RWPE2 (cell line): ENCODE measurements around the gene VGLL1.

Experiments
- ATAC-seq: fragments of 200-7000 bp; cut with Tn5 transposase; 3 replicates; pipeline ENCODE4 v1.9.1; 2021; ENCODE audit warnings: low read depth
- DNase-seq: peaks from one replicate; pipeline ENCODE4 v3.0.0-alpha.2; 2020; ENCODE audit warnings: low spot score
- H3K27ac ChIP-seq: fragments of 450-650 bp; 2 replicates; pipeline ENCODE4 v1.5.1; 2017; ENCODE audit warnings: mild to moderate bottlenecking; ENCODE audit not compliant: poor library complexity, severe bottlenecking
- H3K27me3 ChIP-seq: fragments of 250-450 bp; sonication (Bioruptor Pico); 2 replicates; pipeline ENCODE4 v1.5.1; 2021; ENCODE audit warnings: mild to moderate bottlenecking, moderate library complexity; ENCODE audit not compliant: insufficient read depth, poor library complexity, severe bottlenecking
- H3K36me3 ChIP-seq: fragments of 250-450 bp; sonication (Bioruptor Pico); 2 replicates; pipeline ENCODE4 v1.5.1; 2020; ENCODE audit warnings: low read depth, mild to moderate bottlenecking, moderate library complexity
- H3K4me1 ChIP-seq: fragments of 250-450 bp; sonication (Bioruptor Pico); 2 replicates; pipeline ENCODE4 v1.5.1; 2021; ENCODE audit warnings: mild to moderate bottlenecking, moderate library complexity; ENCODE audit not compliant: insufficient read depth, poor library complexity, severe bottlenecking
- H3K4me3 ChIP-seq: fragments of 250-450 bp; sonication (Bioruptor Pico); 2 replicates; pipeline ENCODE4 v1.5.1; 2021; ENCODE audit warnings: mild to moderate bottlenecking, moderate library complexity; ENCODE audit not compliant: severe bottlenecking
- H3K9me3 ChIP-seq: fragments of 250-450 bp; sonication (Bioruptor Pico); 2 replicates; pipeline ENCODE4 v1.5.1; 2021; ENCODE audit warnings: mild to moderate bottlenecking, moderate library complexity; ENCODE audit not compliant: severe bottlenecking
- CTCF ChIP-seq: fragments of 450-650 bp; IDR thresholded peaks from one replicate; pipeline ENCODE4 v1.5.1; 2017; ENCODE audit warnings: mild to moderate bottlenecking, moderate library complexity; ENCODE audit not compliant: poor library complexity, severe bottlenecking

The VGLL1 gene

GRCh38 chrX:136523770-136524169, 8.2 kb upstream of the VGLL1 start:
- ATAC-seq = no peak
- H3K4me1 ChIP-seq = no peaks in the 10 kb centered on the region
- no peak for DNase-seq
- H3K9me3 ChIP-seq = no peaks in the 10 kb centered on the region
- no peaks in the 10 kb centered on the region for H3K27me3 ChIP-seq
- TF ChIP-seq CTCF = no peak
- no peak overlapping the region for H3K4me3 ChIP-seq
- H3K36me3 ChIP-seq = no peaks in the 10 kb centered on the region
- no peak overlapping the region for H3K27ac ChIP-seq

- DNase-seq = no peak
- no peaks in the 10 kb centered on the region for H3K4me1 ChIP-seq
- no peaks in the 10 kb centered on the region for H3K36me3 ChIP-seq
- H3K27ac ChIP-seq = no peak overlapping the region
- no peaks in the 10 kb centered on the region for H3K9me3 ChIP-seq
- ATAC-seq = peak; percentile 94
- no peak for TF ChIP-seq CTCF
- H3K27me3 ChIP-seq = no peaks in the 10 kb centered on the region
- H3K4me3 ChIP-seq = no peak overlapping the region
These were observed 6.0 kb upstream of the VGLL1 start for GRCh38 chrX:136525738-136526606.

GRCh38 chrX:136528645-136529315, 3.2 kb upstream of the VGLL1 start:
- Histone ChIP-seq H3K36me3 (no peaks in the 10 kb centered on the region), H3K27me3 (no peaks in the 10 kb centered on the region), H3K4me3 (no peak overlapping the region), H3K4me1 (no peaks in the 10 kb centered on the region), H3K9me3 (no peaks in the 10 kb centered on the region), H3K27ac (no peak overlapping the region)
- TF ChIP-seq CTCF = no peak
- DNase-seq (no peak), ATAC-seq (no peak)

GRCh38 chrX:136529795-136530194, 2.2 kb upstream of the VGLL1 start:
- H3K27me3 ChIP-seq = no peaks in the 10 kb centered on the region
- no peaks in the 10 kb centered on the region for H3K9me3 ChIP-seq
- DNase-seq = no peak
- H3K36me3 ChIP-seq = no peaks in the 10 kb centered on the region
- no peaks in the 10 kb centered on the region for H3K4me1 ChIP-seq
- H3K27ac ChIP-seq = no peak overlapping the region
- no peak overlapping the region for H3K4me3 ChIP-seq
- no peak for TF ChIP-seq CTCF
- no peak for ATAC-seq

GRCh38 chrX:136534131-136534530, 2.1 kb downstream of the VGLL1 start:
- ATAC-seq (no peak), DNase-seq (no peak)
- Histone ChIP-seq H3K4me3 (no peak overlapping the region), H3K36me3 (no peaks in the 10 kb centered on the region), H3K9me3 (no peaks in the 10 kb centered on the region), H3K27me3 (no peaks in the 10 kb centered on the region), H3K27ac (no peak overlapping the region), H3K4me1 (no peaks in the 10 kb centered on the region)
- TF ChIP-seq CTCF = no peak
